C1 segment of cervical spinal cord (tissue), 14 donors: ENCODE results near the gene RAB11FIP5.
"Not testable (repeated sequence)": the region's sequence is repeated elsewhere in the genome, so short reads cannot be mapped to it uniquely, and the experiment has no call there.

ENCODE experiments used
- DNase-seq, 14 donors: peaks; one replicate each; lab custom pipeline; 2025; lab: John Stamatoyannopoulos, UW

RAB11FIP5 gene, protein sequence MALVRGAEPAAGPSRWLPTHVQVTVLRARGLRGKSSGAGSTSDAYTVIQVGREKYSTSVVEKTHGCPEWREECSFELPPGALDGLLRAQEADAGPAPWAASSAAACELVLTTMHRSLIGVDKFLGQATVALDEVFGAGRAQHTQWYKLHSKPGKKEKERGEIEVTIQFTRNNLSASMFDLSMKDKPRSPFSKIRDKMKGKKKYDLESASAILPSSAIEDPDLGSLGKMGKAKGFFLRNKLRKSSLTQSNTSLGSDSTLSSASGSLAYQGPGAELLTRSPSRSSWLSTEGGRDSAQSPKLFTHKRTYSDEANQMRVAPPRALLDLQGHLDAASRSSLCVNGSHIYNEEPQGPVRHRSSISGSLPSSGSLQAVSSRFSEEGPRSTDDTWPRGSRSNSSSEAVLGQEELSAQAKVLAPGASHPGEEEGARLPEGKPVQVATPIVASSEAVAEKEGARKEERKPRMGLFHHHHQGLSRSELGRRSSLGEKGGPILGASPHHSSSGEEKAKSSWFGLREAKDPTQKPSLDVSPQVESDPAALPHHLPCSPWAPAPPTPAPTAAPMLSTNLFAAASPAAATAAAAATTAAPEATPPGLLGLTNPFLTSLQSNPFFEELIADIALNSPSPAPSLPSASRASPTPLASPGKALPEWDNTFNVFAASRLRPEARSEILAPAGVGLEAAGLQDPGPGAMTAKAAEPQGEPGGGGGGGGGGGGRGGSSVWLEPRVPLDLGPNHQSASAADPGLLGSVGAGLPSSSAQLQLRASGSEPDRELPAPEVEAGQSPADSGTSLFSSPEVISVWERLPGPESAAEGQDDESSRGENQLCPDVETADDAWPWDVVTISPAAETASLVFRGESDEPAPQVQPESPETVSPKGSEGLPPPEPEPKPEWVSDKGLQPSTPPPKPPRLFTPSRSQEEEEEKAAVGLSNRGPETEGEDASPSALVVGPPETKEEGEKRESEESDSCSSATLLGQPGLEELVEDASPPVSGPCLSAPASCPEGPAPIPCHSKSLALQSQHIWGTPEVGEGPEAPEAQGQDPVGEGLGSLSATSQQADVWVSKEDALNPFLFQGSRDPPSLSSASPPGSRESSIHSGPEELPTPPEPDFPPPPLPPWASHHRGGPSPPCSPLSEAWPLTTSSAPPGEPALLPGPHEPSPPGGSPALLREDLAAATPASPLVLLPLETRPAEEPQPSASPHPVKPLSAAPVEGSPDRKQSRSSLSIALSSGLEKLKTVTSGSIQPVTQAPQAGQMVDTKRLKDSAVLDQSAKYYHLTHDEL (N-terminal part only)

DNA sequence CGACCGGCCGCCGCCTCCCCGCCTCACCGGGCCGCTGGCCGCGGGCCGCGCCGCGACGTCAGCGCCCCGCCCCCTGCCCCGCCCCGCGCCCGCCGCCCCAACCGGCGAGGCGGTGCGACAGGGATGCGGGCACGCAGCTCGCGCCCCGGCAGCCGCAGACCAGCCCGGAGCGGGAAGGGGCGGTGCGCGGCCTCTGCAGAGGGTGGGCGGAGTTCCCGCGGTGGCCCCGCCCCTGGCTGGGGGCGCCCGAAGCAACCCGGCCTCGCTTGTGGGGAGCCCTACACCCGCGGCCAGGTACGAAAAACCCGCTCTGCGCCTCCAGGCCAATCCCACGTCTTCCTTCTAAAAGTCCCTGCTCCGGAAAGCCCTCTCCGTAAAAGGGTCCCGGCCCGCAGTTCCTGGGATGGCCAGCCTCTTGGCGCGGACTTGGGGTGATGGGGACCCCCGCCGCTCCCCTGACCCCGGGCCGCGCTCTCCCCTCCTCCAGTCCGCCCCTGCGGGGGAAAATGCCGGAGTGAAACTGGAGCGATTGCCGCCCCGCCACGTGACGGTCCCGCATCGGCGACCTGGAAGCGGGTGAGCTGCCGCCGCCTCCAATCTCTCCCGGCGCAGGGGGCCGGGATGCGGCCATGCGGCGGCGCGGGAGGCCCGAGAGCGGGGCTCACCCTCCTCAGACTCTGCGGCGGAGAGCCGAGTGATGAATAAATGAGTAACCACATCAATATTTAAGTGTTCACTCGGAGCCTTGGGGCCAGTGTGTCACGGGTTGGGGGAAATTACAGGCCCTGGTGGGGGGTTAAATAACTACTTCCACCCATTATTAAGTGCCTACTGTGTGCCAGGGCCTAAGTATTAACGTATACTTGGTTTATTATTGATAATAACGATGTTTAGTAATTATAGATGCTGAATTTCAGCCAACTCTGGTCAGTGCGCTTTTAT lies at the start of gene RAB11FIP5:
RAB11FIP5 (minus strand) TSS at position 36 of the 942 bp plus-strand sequence. CDS start 171 bp downstream, outside the sequence.
- peak in 12 of 14 donors; percentile 41 to 82 (median 62) for DNase-seq

DNA sequence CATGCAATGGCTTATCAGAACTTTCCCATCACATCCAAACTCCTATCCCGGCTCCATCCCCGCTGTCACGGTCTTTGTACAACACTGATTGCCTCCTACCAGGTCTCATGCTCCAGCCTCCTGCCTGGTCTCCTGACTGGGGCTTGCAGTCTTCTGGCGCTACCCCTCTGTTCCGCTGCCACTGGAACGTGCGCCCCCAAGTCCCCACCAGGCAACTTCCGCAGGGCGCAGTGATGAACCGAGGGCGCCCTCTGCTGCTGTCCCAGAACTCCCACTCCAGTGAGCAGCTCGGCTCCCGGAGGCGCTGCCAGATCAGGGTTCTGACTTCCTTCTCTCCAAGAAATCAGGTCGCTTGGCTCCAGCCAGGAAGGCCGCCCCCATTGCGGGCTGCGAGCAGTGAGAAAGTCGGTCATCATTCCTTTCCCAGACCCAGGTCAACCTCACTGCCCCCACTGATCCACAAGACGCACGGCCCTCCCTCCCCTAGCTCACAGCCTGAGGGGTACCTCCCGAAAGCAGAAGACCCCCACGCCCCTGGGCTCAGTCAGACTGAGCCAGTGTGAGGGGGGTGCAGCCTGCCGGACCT lies 43.9 kb upstream of the RAB11FIP5 start:
- DNase-seq: peak in 10 of 14 donors; percentile 4 to 38 (median 20)

DNA sequence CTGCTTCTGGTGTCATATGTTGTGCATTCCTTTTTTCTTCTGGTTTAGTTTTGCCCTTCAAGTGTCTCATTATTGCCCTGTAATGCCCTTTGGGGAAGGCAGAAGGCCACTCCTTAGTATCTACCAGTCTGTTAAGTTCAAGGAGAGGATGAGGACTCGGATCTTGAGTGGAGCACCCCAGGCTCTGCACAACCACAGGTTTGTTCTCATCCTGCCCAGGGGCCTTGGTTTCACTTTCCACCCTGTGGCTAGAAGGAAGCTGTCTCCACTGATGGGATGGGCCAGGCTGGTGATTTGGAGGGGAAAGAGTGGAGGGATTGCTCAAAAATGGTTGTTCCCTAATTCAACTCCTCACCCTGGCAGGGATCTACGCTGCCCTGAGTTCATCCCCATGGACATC lies 30.2 kb upstream of the RAB11FIP5 start:
- DNase-seq: no peak

DNA sequence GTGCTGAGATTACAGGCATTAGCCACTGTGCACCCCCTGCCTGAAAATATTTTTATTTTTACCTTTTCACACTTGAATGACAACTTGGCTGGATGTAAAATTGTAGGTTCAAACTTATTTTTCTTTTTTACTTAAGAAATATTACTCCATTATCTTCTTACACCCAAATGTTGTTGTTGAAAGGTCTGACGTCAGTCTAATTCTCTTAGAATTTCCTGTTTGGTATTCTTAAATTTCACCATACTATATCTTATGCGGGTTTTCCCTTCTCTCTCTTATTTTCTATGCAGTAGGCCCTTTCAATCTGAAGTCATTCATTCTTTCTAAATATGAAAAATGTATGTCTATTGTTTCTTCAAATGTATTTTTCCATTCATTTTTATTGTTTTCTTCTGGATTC lies 29.1 kb upstream of the RAB11FIP5 start:
- no peak for DNase-seq

DNA sequence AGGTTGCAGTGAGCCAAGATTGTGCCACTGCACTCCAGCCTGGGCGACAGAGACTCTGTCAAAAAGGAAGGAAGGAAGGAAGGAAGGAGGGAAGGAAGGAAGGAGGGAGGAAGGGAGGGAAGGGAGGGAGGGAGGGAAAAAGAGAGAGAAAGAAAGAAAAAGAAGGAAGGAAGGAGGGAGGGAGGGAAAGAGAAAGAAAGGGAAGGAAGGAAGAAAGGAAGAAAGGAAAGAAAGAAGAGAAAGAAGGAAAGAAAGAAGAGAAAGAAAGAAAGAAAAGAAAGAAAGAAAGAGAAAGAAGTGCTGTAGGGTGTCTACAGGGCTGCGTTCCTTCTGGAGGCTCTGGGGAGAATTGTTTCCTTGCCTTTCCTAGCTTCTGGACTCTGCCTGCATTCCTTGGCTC lies 22.5 kb upstream of the RAB11FIP5 start:
- DNase-seq: no peak

DNA sequence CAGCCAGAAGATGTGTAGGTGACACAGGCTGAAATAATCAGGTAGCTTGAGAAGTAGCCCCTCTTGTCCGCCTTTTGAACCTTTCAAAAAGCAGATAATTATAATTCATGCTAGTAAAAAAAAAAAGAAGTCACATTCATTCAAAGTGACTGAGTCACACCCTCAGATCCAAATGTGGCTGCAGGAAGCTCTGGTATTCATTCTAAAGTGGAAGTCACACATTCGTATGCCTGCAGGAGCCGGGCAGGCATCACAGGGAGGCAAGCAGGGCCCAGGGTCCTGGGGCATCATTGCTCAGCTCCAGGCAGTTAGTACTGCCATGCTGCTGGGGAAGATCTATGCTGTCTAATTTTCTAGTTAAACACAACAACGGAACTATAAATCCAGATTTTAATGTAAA lies 21.7 kb upstream of the RAB11FIP5 start:
- DNase-seq: no peak

DNA sequence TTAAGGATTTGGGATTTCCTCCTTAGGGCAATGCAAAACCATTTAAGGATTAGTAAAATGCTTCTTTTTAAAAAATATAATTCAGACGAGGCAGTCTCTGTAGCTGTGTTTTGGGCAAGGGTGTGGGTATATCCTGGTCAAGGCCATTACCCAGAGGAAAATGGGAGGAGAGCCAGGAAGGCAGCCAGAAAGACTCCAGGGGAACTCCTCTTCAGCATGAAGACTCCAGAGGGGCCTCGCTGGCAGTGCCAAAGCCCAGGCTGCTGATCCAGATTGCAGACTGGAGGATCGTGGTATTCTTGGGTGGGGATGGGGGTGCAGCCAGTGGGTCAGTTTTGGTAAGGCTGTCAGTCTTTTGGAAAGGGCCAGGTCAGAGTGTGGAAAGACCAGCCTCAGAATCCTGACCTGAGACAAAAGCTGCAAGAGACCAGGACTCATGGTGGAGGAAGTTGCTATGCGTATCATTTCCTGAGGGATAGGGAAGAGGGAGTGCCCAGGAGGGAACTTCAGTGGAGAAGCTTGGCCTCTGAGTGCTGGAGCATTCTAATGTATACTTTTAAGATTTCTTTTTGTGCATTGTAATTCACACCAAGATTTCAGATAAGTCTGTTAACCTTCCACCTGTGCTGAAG lies 20.9 kb upstream of the RAB11FIP5 start:
- no peak for DNase-seq

DNA sequence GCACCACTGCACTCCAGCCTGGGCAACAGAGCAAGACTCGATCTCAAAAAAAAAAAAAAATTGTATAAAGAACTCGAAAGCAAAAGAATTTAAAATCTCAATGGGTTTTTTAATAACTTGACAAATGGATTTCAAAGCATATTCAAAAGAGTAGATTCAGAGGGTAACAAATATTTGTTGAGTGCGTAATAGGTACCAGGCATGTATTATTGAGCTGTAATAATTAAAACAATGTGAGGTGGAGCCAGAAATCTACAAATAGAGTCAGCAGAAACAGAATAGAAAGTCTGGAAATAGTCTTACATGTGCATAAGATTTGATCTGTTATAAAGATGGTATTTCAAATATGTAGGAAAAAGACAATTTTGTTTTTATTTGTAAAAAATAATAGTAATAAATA lies 19.1 kb upstream of the RAB11FIP5 start:
- no peak for DNase-seq

DNA sequence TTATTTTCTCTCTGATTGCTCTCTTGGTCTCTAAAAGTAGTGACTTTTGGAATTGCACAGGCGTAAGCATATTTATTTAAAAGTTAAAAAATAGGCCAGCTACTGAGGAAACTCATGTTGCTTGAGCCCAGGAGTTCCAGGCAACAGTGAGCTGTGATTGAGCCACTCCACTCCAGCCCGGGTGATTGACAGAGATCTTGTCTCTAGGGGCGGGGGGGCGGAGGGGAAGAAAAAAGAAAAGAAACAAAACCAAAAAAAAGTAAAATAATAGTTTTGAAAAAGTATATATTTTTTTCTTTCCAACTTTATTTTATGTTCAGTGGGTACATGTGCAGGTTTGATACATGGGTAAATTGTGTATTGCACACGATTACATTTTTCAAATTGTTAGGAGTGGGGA lies 18.0 kb upstream of the RAB11FIP5 start:
- DNase-seq: no peak

DNA sequence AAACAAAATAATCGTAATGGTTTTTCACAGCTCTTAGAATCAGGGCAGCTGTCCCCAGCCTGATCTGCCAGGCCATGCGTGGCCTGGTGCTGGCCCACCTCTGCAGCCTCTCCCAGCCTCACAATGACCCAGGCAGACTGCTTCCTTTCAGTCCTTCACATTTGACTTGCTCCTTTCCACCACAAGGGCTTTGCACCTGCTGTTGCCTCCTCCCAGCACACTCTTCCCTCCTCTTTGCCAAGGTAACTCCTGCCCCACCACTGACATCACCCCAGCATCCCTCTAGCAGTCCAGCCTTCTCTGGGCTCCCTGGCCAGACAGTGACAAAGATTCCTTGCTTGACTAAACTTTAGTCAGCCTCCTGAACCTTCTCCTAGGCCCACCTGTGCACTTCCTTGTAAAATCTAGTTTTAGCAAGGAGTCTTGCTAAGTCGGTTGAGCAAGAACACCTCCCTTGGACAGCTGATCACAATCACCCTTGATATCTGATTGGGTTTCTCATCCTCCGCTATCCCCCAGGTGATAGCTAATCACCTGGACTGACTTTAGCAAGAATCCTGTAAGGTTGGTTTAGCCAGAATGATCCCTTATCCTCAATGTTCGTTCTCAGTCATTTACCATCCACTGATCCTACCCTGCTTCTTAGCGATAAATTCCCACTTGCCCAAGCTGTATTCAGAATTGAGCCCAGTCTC lies 16.2 kb upstream of the RAB11FIP5 start:
- DNase-seq: no peak

DNA sequence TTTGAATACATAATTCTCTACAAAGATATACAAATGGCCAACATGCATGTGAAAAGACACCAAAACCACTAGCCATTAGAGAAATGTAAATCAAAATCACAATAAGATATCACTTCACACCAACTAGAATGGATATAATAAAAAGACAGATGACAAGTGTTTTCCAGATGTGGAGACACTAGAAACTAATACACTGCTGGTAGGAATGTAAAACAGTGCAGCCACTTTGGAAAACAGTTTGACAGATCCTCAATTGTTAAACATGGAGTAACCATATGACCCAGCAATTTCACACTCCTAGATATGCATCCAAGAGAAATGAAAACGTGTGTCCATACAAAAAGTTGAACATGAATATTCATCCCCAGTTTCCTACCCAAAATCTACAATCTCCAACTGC lies 9.8 kb upstream of the RAB11FIP5 start:
- no peak for DNase-seq

DNA sequence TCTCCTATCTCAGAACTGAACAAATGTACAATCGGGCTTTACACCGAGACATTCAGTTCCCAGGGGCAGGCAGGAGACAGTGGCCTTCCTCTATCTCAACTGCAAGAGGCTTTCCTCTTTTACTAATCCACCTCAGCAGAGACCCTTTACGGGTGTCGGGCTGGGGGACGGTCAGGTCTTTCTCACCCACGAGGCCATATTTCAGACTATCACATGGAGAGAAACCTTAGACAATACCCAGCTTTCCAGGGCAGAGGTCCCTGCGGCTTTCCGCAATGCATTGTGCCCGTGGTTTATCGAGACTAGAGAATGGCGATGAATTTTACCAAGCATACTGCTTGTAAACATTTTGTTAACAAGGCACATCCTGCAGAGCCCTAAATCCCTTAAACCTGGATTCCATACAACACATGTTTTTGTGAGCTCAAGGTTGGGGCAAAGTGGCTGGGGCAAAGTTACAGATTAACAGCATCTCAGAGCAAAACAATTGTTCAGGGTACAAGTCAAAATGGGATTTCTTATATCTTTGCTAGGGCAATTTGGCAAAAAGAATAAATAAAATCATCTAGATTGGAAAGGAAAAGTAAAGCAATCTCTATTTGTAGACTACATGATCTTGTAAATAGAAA lies 7.0 kb upstream of the RAB11FIP5 start:
- not testable (repeated sequence) for DNase-seq

DNA sequence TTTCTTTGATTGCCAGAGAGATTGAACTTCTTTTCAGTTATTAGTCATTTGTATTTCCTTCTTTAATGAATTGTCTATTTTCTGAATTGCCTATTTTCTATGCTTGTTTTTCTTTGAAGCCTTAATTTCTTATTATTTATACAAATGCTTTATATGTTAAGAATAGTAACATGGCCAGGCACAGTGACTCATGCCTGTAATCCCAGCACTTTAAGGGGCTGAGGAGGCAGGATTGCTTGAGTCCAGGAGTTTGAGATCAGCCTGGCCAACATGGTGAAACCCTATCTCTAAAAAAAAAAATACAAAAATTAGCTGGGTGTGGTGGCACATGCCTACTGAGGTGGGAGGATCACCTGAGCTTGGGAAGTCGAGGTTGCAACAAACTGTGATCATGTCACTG lies 4.7 kb upstream of the RAB11FIP5 start:
- DNase-seq: no peak

DNA sequence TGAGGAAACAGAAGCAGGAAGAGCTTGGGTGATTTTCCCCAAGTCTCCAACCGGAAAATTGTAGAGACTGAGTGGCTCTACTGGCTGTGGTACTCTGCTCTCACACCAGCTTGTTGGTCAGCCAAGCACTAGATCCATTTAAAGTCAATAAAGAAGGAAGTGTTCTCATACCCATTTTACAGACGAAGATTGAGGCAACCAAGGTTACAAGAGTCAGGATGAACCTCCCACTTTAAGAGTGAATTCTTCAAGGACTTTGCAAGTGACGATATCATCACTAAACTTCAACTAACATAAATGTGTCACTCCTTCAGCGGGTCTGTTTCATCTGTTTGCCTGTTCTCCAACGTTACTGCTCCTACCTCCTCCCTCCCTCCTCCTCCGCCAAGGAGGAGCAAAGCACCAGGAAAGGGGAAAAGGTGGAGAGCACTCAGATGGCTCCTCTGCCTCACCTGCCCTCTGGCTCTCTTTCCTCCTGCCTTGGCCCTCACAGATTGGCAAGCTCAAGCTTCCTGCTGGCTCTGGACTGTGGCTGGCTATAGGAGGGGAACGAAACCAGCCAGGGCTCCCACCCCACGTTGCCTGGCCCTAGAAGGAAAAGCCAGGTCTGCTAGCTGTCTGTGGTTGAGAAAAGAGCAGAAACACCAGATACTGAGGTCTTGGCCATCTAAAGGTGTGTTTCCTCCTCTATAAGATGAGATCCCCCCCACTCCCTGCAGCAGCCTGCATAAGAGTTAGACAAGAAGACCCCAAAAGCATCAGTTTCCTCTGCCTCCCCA lies 3.6 kb upstream of the RAB11FIP5 start:
- no peak for DNase-seq

DNA sequence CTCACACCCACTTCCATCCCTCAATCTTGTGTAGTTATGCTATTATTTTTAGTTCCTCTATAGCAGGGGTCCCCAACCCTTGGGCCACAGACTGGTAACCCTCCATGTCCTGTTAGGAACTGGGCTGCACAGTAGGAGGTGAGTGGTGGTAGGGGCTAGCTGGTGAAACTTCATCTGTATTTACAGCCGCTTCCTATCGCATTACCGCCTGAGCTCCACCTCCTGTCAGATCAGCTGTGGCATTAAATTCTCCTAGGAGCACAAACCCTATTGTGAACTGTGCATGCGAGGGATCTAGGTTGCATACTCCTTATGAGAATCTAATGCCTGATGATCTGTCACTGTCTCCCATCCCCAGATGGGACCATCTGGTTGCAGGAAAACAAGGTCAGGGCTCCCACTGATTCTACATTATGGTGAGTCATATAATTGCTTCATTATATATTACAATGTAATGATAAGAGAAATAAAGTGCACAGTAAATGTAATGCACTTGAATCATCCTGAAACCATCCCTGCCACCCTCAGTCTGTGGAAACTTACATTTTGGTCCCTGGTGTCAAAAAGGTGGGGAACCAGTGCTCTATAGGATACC lies 1.6 kb upstream of the RAB11FIP5 start:
- no peak for DNase-seq

DNA sequence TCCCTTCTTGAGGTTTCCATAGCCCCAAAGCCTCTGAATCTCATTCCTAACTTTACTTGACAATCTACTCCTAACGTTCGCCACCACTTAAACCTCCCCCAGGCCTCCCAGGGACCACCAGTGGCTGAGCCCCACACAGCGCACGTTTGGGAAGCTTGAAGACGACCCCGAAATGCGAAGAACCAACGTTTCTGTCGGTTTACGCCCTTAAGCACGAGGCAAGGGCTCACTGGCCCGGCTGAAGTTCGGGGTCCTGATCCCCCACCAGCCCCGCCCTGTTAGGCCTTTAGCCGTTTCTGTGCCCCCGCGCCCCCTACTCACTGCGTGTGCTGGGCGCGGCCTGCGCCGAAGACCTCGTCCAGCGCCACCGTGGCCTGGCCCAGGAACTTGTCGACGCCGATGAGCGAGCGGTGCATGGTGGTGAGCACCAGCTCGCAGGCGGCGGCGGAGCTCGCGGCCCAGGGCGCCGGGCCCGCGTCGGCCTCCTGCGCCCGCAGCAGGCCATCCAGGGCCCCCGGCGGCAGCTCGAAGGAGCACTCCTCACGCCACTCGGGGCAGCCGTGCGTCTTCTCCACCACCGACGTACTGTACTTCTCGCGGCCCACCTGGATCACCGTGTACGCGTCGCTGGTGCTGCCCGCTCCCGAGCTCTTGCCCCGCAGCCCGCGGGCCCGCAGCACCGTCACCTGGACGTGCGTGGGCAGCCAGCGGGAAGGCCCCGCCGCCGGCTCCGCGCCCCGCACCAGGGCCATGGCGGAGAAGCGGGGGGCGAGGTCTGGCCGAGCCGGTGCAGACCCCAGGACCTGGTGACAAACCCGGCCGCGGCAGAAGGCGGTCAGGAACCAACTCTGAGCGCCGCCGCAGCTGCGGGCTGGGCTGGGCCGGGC lies 479 bp downstream of the RAB11FIP5 start:
- peak in 1 of 14 donors; percentile 47 for DNase-seq
